Body of pancreas (tissue), 4 donors: ENCODE data around the gene NELL2. TPM values are rescaled to one million over a fixed set of nuclear protein-coding genes. Genes with fewer than 3 reads are reported as not detected.
A peak's percentile ranks its signal among the peaks of the same experiment; 100 is the strongest.

Experiments
- ATAC-seq: fragments of 150-250 bp; one replicate; pipeline ENCODE4 v1.9.1; 2016
- DNase-seq, 4 donors: peaks; one replicate each; pipeline ENCODE4 v3.0.0-alpha.2; 2019
- H3K27ac ChIP-seq, 4 donors: fragments of 200-600 bp; sonication (generic); 1 replicate in 3 of 4; 2 replicates in 1 of 4; pipeline versions ENCODE4 v1.5.1 to v1.6.1; 2016 to 2019; ENCODE audit warnings: mild to moderate bottlenecking in 1 of 4, mixed read lengths in 1 of 4, moderate library complexity in 1 of 4
- H3K27me3 ChIP-seq, 2 donors: fragments of 200-600 bp; sonication (generic); one replicate each; pipeline ENCODE4 v1.6.0; 2016; ENCODE audit warnings: mild to moderate bottlenecking in 1 of 2
- H3K36me3 ChIP-seq, 2 donors: fragments of 200-600 bp; sonication (generic); replicated peaks in 1 of 2; 2 replicates each; pipeline ENCODE4 v1.5.1; 2016; ENCODE audit warnings: low read depth in 2 of 2; ENCODE audit not compliant: insufficient read depth in 1 of 2
- H3K4me1 ChIP-seq: fragments of 200-600 bp; sonication (generic); one replicate; pipeline ENCODE4 v1.6.0; 2016
- H3K4me3 ChIP-seq, 2 donors: fragments of 200-600 bp; sonication (generic); 1 replicate in 1 of 2; 2 replicates in 1 of 2; pipeline ENCODE4 v1.5.1; 2016 to 2019
- H3K9me3 ChIP-seq, 3 donors: fragments of 200-600 bp; sonication (generic); 1 replicate in 2 of 3; 2 replicates in 1 of 3; pipeline ENCODE4 v1.5.1; 2016
- POLR2A ChIP-seq, 3 donors: fragments of 450-650 bp; IDR thresholded peaks; one replicate each; pipeline ENCODE4 v1.6.1; 2016; ENCODE audit warnings: antibody characterized with exemption in 3 of 3, mild to moderate bottlenecking in 2 of 3
- WGBS, 2 donors: methylation state at CpG; one replicate each; pipeline ENCODE4 v1.1.5; 2017; 5-methylcytosine and 5-hydroxymethylcytosine counted together
- intact Hi-C: fragments of 100-400 bp; cut with DNase I; formaldehyde crosslinking; loops from one replicate; pipeline ENCODE4 v1.15.1; 2023
- total RNA-seq, 2 donors: library from RNA; depleted of rRNA; stranded (reverse); fragments of >200 nt; gene quantifications; one replicate each; pipeline ENCODE4 v1.1.0, GENCODE V29; 2016
- TF ChIP-seq, protein P1 (sequence below), 7 experiments: fragments of 450-650 bp in 4 of 7; fragments of 200-600 bp in 3 of 7; sonication (generic) in 3 of 7; IDR thresholded peaks; one replicate each; pipeline ENCODE4 v1.5.1; 2016 to 2019; ENCODE audit warnings: antibody characterized with exemption in 7 of 7

The NELL2 gene
- total RNA-seq, 2 donors from 2014 or later, result 3.6 TPM; not detected in 1

DNA sequence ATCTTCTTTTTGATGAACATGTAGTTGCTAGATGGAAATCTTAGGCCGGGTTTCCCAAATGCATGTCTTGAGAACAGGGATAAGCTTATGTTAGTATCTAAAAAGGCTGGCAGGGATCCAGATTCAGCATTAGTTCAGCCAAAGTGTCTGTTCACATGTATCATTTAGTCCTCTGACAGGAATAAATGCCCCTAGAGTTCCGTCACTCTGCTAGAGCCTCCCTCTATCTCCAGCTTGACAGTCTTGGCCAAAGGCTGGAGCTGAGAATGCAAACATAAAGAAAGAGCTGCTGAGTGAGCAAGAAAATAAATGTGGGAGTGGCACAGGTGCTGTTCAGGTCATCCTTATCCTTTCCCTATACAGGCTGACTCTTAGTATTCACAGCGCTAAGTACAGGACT lies 13.8 kb upstream of the NELL2 start:
- intact Hi-C loops, result no loop called here
- 70 to 84% methylated on average over 3 of the region's 3 CpGs for WGBS, 2 donors
- no peak for TF ChIP-seq POLR2A (IDR thresholded peaks at IDR 0.05)
- ATAC-seq, result no peak
- H3K4me1 ChIP-seq, result no peaks in the 10 kb centered on the region
- H3K27ac ChIP-seq, result no peak overlapping the region
- DNase-seq, result no peak
- no peaks in the 10 kb centered on the region for H3K9me3 ChIP-seq
- no peak overlapping the region for H3K4me3 ChIP-seq
- no peaks in the 10 kb centered on the region for H3K36me3 ChIP-seq
- H3K27me3 ChIP-seq, result no peaks in the 10 kb centered on the region

DNA sequence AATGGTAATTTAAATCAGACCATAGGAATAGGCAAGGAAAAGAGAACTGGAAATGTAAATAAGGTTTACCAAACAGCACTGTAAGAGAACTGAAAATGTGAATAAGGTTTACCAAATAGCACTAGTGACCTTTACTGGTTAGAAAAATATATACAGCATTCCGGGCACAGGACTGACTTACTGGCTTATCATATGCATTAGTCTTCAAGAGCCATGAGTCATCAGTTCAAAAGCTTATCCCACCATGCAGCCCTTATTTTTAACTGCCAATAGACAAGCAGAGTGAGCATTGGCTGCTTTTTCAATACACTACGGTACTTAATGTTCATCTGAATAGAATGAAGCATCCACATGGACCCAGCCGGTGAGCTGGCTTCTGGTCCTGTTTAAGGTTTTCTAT lies 13.0 kb upstream of the NELL2 start:
- H3K36me3 ChIP-seq, result no peaks in the 10 kb centered on the region
- DNase-seq (no peak), ATAC-seq (no peak)
- H3K9me3 ChIP-seq, result no peaks in the 10 kb centered on the region
- intact Hi-C loops, result no loop called here
- TF ChIP-seq, protein P1, sequence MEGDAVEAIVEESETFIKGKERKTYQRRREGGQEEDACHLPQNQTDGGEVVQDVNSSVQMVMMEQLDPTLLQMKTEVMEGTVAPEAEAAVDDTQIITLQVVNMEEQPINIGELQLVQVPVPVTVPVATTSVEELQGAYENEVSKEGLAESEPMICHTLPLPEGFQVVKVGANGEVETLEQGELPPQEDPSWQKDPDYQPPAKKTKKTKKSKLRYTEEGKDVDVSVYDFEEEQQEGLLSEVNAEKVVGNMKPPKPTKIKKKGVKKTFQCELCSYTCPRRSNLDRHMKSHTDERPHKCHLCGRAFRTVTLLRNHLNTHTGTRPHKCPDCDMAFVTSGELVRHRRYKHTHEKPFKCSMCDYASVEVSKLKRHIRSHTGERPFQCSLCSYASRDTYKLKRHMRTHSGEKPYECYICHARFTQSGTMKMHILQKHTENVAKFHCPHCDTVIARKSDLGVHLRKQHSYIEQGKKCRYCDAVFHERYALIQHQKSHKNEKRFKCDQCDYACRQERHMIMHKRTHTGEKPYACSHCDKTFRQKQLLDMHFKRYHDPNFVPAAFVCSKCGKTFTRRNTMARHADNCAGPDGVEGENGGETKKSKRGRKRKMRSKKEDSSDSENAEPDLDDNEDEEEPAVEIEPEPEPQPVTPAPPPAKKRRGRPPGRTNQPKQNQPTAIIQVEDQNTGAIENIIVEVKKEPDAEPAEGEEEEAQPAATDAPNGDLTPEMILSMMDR (IDR thresholded peaks at IDR 0.05), result no peak
- TF ChIP-seq POLR2A (IDR thresholded peaks at IDR 0.05), result no peak
- no peak overlapping the region for H3K4me3 ChIP-seq
- H3K4me1 ChIP-seq, result no peaks in the 10 kb centered on the region
- 68 to 84% methylated on average over 3 of the region's 3 CpGs for WGBS, 2 donors
- H3K27me3 ChIP-seq, result no peaks in the 10 kb centered on the region
- no peak overlapping the region for H3K27ac ChIP-seq

DNA sequence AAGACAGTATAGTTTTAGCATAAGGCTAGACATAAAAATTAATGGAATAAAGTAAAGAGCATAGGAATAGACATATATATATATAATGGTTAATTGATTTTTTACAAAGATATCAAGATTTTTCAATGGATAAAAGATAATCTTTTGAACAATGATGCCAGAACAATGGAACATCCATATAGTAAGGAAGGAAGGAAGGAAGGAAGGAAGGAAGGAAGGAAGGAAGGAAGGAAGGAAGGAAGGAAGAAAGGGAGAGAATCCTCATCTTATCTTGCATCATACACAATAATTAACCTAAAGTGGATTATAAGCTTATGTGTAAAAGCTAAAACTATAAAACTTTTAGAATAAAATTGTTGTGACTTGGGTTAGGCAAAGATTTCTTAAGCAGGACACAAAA lies 9.8 kb upstream of the NELL2 start:
- DNase-seq (no peak), ATAC-seq (no peak)
- H3K36me3 ChIP-seq, result no peaks in the 10 kb centered on the region
- no peaks in the 10 kb centered on the region for H3K27me3 ChIP-seq
- no peak overlapping the region for H3K27ac ChIP-seq
- intact Hi-C loops, result no loop called here
- TF ChIP-seq POLR2A (IDR thresholded peaks at IDR 0.05), result no peak
- TF ChIP-seq, protein P1 (IDR thresholded peaks at IDR 0.05), result no peak
- H3K4me3 ChIP-seq, result no peak overlapping the region
- no peaks in the 10 kb centered on the region for H3K4me1 ChIP-seq
- H3K9me3 ChIP-seq, result no peaks in the 10 kb centered on the region

DNA sequence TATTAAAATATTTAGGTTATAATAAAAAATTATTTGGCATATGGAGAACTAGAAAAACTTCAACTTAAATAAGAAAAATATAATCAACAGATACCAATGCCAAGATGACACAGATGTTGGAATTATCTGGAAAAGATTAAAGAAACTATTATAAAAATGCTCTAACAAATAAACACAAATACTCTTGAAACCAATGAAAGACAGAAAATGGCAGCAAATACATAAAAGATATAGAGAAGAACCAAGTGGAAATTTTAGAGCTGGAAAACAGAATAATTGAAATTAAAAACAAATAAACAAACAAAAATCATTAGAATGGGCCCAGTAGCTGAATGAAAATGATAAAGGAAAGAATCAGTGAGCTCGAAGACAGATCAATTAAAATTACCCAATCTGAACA lies 5.1 kb upstream of the NELL2 start:
- Histone ChIP-seq H3K27me3 (no peaks in the 10 kb centered on the region), H3K4me1 (peaks cover 9% of the 10 kb centered on the region), H3K36me3 (no peaks in the 10 kb centered on the region), H3K9me3 (no peaks in the 10 kb centered on the region), H3K27ac (no peak overlapping the region), H3K4me3 (no peak overlapping the region)
- DNase-seq, result no peak
- intact Hi-C loops, result no loop called here
- ATAC-seq, result no peak
- 65 to 80% methylated on average over 1 of the region's 1 CpG for WGBS, 2 donors
- TF ChIP-seq POLR2A (IDR thresholded peaks at IDR 0.05), result no peak
- TF ChIP-seq, protein P1 (IDR thresholded peaks at IDR 0.05), result no peak

DNA sequence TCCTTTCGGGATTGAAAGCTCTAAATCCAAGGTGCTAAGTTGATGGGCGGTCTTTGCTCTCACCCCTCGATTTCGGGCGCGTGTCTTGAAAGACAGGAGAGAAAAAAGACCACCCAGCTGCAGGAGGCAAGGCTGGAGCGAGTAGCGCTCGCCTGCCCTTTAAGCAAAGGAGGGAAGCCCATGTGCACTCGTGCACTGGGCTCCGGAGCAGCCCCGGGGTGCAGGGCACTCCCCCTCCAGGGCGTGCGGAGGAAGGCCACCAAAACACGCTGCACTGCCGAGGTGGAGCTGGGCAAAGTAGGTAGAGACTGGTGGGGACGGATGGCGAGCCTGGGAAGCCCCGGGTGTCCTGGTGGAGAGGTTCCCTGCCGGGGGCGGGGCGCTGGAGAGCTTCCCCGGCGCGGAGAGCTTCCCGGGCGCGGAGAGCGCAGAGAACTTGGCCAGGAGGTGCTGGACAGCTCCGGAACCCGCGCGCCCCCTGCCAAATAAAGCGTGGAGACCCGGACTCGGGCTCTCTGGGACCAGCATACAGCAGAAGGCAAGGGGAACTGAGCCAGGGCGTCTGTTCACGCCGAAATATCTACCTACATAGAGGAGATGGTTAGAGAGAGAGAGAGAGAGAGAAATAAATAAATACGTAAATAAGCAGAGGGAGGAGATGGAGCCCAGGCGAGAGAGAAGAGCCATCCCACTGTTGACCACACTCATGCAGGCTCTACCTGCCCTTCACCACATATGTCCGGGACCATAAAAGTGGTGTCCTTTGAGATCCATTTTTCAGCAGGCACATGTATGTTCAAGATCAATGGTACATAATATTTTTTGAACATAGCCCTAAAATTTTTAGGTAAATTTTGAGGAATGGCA lies 662 bp upstream of the NELL2 start:
- Histone ChIP-seq H3K27me3 (peaks cover 0 to 4% of the 10 kb centered on the region in 2 donors), H3K4me1 (peaks cover 25% of the 10 kb centered on the region)
- 3 to 4% methylated on average over 27 to 42 of the region's 42 CpGs for WGBS, 2 donors

More for the DNA sequence above, 662 bp upstream of the NELL2 start:
- intact Hi-C loops, result no loop called here
- peak; percentile 41 for ATAC-seq
- Histone ChIP-seq H3K36me3 (no peaks in the 10 kb centered on the region), H3K4me3 (peak overlapping the region in 1 of 2 donors; percentile 50), H3K9me3 (no peaks in the 10 kb centered on the region), H3K27ac (no peak overlapping the region)
- no peak for TF ChIP-seq POLR2A (IDR thresholded peaks at IDR 0.05)
- TF ChIP-seq, protein P1 (IDR thresholded peaks at IDR 0.05), result peak in 1 of 7 experiments; percentile 10
- peak in 3 of 4 donors; percentile 13 to 41 (median 21) for DNase-seq
